ENCODE data around the gene OR5A2. TPM values are rescaled to one million over a fixed set of nuclear protein-coding genes. Genes with fewer than 3 reads are reported as not detected.
A peak's percentile ranks its signal among the peaks of the same experiment; 100 is the strongest.

The OR5A2 gene
- not detected in 2 replicates for total RNA-seq (2022)
- Bru-seq, nascent RNA: not detected
- BruChase-seq, experiment 1, labeled RNA remaining after a 6-hour chase: not detected
- not detected for BruChase-seq, experiment 2, labeled RNA remaining after a 2-hour chase
- long read RNA-seq: 0 reads

- no peaks in the 10 kb centered on the region for H3K4me1 Mint-ChIP-seq (ENCODE audit: insufficient read depth, unreplicated experiment)
- CTCF ChIA-PET: interaction anchor here (0.6 to 2.6 kb wide), 5 partner anchors 9 to 256 kb away, joined by 3 to 16 read pairs (median 3); partner anchors contain the start of genes DTX4 and OR5A1
- no peak within 1 kb of the TSS for H3K4me3 Mint-ChIP-seq (ENCODE audit: unreplicated experiment)
- no peaks in the 10 kb centered on the region for H3K9me3 Mint-ChIP-seq (ENCODE audit: unreplicated experiment)
- H3K36me3 Mint-ChIP-seq (ENCODE audit: insufficient read depth, unreplicated experiment): no peaks in the 10 kb centered on the region
- no TSS peak for BruUV-seq (replicated peaks)
- POLR2A ChIA-PET: no interaction called here
- H3K27me3 Mint-ChIP-seq (ENCODE audit: insufficient read depth, unreplicated experiment): peaks cover 33% of the 10 kb centered on the region
- no peak for TF ChIP-seq CTCF (IDR thresholded peaks at IDR 0.05; ENCODE audit: unreplicated experiment)
- H3K27ac Mint-ChIP-seq (ENCODE audit: low read depth, unreplicated experiment): no peak within 1 kb of the TSS
- intact Hi-C loops (cut with micrococcal nuclease): no loop called here
- DNase-seq (ENCODE audit: unreplicated experiment): no peak
These were observed at the start of gene OR5A2 for GRCh38 chr11:59426361-59427067. TSS of gene OR5A2 (minus strand) at chr11:59426413. CDS start at chr11:59422953, 3,460 bp downstream.

- no TSS peak for BruUV-seq (replicated peaks)
These were observed 49.0 kb upstream of the OR5A2 start for GRCh38 chr11:59475176-59475575.

GRCh38 chr11:59473015-59473414 lies 46.8 kb upstream of the OR5A2 start, which contains the start of gene OR4D10:
TSS of gene OR4D10 (plus strand) at chr11:59473315. CDS start at chr11:59477430, 4,115 bp downstream.
- ChIA-PET POLR2A (no interaction called here), CTCF (interaction anchor here (0.7 kb wide), 1 partner anchor 74 kb away, joined by 3 read pairs; no protein-coding TSS in a partner anchor)
- Mint-ChIP-seq H3K9me3 (ENCODE audit: unreplicated experiment) (no peaks in the 10 kb centered on the region), H3K4me3 (ENCODE audit: unreplicated experiment) (no peak within 1 kb of the TSS), H3K27ac (ENCODE audit: low read depth, unreplicated experiment) (no peak within 1 kb of the TSS), H3K27me3 (ENCODE audit: insufficient read depth, unreplicated experiment) (peaks cover 27% of the 10 kb centered on the region), H3K36me3 (ENCODE audit: insufficient read depth, unreplicated experiment) (no peaks in the 10 kb centered on the region), H3K4me1 (ENCODE audit: insufficient read depth, unreplicated experiment) (no peaks in the 10 kb centered on the region)
- BruUV-seq (replicated peaks): no TSS peak
- TF ChIP-seq CTCF (IDR thresholded peaks at IDR 0.05; ENCODE audit: unreplicated experiment): no peak
- intact Hi-C loops (cut with micrococcal nuclease): no loop called here
- no peak for DNase-seq (ENCODE audit: unreplicated experiment)

More at GRCh38 chr11:59475176-59475575, 49.0 kb upstream of the OR5A2 start:
- Mint-ChIP-seq H3K36me3 (ENCODE audit: insufficient read depth, unreplicated experiment) (no peaks in the 10 kb centered on the region), H3K4me1 (ENCODE audit: insufficient read depth, unreplicated experiment) (no peaks in the 10 kb centered on the region), H3K27me3 (ENCODE audit: insufficient read depth, unreplicated experiment) (peaks cover 41% of the 10 kb centered on the region), H3K4me3 (ENCODE audit: unreplicated experiment) (no peak overlapping the region), H3K9me3 (ENCODE audit: unreplicated experiment) (no peaks in the 10 kb centered on the region), H3K27ac (ENCODE audit: low read depth, unreplicated experiment) (no peak overlapping the region)
- no peak for TF ChIP-seq CTCF (IDR thresholded peaks at IDR 0.05; ENCODE audit: unreplicated experiment)
- no peak for DNase-seq (ENCODE audit: unreplicated experiment)
- ChIA-PET CTCF (no interaction called here), POLR2A (no interaction called here)
- intact Hi-C loops (cut with micrococcal nuclease): no loop called here

GRCh38 chr11:59463190-59463641 lies 37.0 kb upstream of the OR5A2 start:
- Mint-ChIP-seq H3K27me3 (ENCODE audit: insufficient read depth, unreplicated experiment) (no peaks in the 10 kb centered on the region), H3K36me3 (ENCODE audit: insufficient read depth, unreplicated experiment) (no peaks in the 10 kb centered on the region), H3K27ac (ENCODE audit: low read depth, unreplicated experiment) (no peak overlapping the region), H3K4me3 (ENCODE audit: unreplicated experiment) (no peak overlapping the region), H3K9me3 (ENCODE audit: unreplicated experiment) (no peaks in the 10 kb centered on the region), H3K4me1 (ENCODE audit: insufficient read depth, unreplicated experiment) (no peaks in the 10 kb centered on the region)
- DNase-seq (ENCODE audit: unreplicated experiment): peak; percentile 17
- intact Hi-C loops (cut with micrococcal nuclease): no loop called here
- no TSS peak for BruUV-seq (replicated peaks)
- ChIA-PET POLR2A (no interaction called here), CTCF (interaction anchor here (0.5 kb wide), 1 partner anchor 634 kb away, joined by 3 read pairs; no protein-coding TSS in a partner anchor)
- TF ChIP-seq CTCF (IDR thresholded peaks at IDR 0.05; ENCODE audit: unreplicated experiment): no peak
